ACC112 (cell line): ENCODE data around the gene NSD1.

Source experiments
- H2AFZ ChIP-seq: fragments of 200-600 bp; sonication (generic); one replicate; pipeline ENCODE4 v1.6.0; 2017; ENCODE audit warnings: antibody characterized with exemption, low read length; ENCODE audit not compliant: unreplicated experiment
- H3K27ac ChIP-seq: fragments of 200-600 bp; sonication (generic); 2 replicates; pipeline ENCODE4 v1.5.1; 2014; ENCODE audit warnings: low read depth, mild to moderate bottlenecking, antibody characterized with exemption, low read length, moderate library complexity
- H3K27me3 ChIP-seq: fragments of 200-600 bp; sonication (generic); 2 replicates; pipeline ENCODE4 v1.6.1; 2014; ENCODE audit warnings: mild to moderate bottlenecking, antibody characterized with exemption, low read length, moderate library complexity, mixed read lengths; ENCODE audit not compliant: insufficient read depth
- H3K36me3 ChIP-seq: fragments of 200-600 bp; sonication (generic); 2 replicates; pipeline ENCODE4 v1.6.1; 2016; ENCODE audit warnings: mild to moderate bottlenecking, antibody characterized with exemption, low read length, moderate library complexity, mixed read lengths; ENCODE audit not compliant: insufficient read depth
- H3K4me1 ChIP-seq: fragments of 200-600 bp; sonication (generic); one replicate; pipeline ENCODE4 v1.6.1; 2016; ENCODE audit warnings: low read length, mixed read lengths; ENCODE audit not compliant: insufficient read depth, unreplicated experiment, control insufficient read depth
- H3K4me3 ChIP-seq: fragments of 200-600 bp; sonication (generic); 2 replicates; pipeline ENCODE4 v1.5.1; 2014; ENCODE audit warnings: mild to moderate bottlenecking, low read depth, low read length
- H3K79me2 ChIP-seq: fragments of 200-600 bp; sonication (generic); one replicate; pipeline ENCODE4 v1.6.0; 2016; ENCODE audit warnings: low read length; ENCODE audit not compliant: control insufficient read depth, unreplicated experiment, insufficient read depth

Gene NSD1, protein sequence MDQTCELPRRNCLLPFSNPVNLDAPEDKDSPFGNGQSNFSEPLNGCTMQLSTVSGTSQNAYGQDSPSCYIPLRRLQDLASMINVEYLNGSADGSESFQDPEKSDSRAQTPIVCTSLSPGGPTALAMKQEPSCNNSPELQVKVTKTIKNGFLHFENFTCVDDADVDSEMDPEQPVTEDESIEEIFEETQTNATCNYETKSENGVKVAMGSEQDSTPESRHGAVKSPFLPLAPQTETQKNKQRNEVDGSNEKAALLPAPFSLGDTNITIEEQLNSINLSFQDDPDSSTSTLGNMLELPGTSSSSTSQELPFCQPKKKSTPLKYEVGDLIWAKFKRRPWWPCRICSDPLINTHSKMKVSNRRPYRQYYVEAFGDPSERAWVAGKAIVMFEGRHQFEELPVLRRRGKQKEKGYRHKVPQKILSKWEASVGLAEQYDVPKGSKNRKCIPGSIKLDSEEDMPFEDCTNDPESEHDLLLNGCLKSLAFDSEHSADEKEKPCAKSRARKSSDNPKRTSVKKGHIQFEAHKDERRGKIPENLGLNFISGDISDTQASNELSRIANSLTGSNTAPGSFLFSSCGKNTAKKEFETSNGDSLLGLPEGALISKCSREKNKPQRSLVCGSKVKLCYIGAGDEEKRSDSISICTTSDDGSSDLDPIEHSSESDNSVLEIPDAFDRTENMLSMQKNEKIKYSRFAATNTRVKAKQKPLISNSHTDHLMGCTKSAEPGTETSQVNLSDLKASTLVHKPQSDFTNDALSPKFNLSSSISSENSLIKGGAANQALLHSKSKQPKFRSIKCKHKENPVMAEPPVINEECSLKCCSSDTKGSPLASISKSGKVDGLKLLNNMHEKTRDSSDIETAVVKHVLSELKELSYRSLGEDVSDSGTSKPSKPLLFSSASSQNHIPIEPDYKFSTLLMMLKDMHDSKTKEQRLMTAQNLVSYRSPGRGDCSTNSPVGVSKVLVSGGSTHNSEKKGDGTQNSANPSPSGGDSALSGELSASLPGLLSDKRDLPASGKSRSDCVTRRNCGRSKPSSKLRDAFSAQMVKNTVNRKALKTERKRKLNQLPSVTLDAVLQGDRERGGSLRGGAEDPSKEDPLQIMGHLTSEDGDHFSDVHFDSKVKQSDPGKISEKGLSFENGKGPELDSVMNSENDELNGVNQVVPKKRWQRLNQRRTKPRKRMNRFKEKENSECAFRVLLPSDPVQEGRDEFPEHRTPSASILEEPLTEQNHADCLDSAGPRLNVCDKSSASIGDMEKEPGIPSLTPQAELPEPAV (N-terminal part only)

DNA sequence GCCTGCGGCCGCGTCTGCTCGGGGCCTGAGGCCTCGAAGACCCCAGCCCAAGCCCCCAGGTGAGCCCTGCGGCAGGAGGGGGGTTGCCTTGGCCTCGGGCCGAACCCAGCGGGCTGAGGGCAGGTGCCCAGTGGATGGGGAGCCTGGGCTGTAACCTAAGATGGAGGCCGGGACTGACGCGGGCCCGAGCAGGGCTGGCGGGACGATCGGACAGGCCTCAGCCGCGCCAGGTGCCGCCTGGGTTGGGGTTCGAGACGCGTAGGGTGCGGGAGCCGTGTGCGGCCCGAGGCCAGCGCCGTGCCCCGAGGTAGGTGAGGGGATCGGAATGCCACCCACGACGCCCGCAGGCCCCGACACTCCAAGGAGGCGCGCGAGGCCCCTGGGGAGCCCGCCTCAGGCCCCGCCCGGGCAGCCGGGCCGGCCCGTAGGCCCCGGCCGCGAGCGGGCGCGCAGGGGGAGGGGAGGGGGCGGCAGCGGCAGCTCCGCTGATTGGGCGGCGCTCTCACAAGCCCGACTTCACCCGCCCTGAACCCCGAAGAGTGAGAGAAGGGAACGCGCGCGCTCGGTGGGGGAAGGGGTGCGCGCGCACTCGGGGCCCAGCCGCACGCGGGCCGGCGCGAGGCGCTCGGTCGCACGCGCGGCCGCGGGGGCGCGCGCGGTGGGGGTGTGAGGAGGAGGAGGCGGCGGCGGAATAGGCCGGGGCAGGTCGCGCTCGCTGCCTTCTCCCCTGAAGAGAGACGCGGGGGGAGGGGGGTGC lies at the start of gene NSD1:
TSS of gene NSD1 (plus strand) at position 678 of the 757 bp plus-strand sequence. CDS start 1,331 bp downstream, outside the sequence.
- Histone ChIP-seq H3K36me3 (peaks cover 13% of the 10 kb centered on the region), H3K27ac (peak within 1 kb of the TSS; percentile 29; the same call in 1 of the 2 replicates), H3K27me3 (no peaks in the 10 kb centered on the region), H3K4me1 (peaks cover 28% of the 10 kb centered on the region), H3K4me3 (peak within 1 kb of the TSS; percentile 82), H3K79me2 (peaks cover 37% of the 10 kb centered on the region), H2AFZ (peak within 1 kb of the TSS; percentile 97)

DNA sequence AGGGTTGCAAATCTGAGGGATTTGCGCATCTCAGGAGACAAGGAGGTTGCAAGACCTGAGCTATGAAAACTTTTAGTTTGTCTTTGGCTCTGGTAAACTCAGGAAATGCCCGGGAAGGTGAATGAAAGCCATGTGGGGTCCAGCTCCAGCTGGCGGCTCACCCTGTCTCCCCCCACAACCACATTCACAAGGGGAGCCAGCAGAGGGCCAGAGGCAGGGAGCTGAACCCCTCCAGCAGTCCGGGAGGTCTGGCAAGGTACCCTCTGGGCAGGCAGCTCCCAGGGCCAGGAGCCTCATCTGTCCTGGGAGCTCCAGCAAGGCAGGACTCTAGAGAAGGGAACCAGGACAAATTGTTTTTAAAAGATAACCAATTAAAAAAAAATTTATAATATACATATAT lies 49.4 kb upstream of the NSD1 start:
- no peaks in the 10 kb centered on the region for H3K36me3 ChIP-seq
- no peak overlapping the region for H2AFZ ChIP-seq
- H3K4me3 ChIP-seq = no peak overlapping the region
- no peaks in the 10 kb centered on the region for H3K4me1 ChIP-seq
- no peaks in the 10 kb centered on the region for H3K79me2 ChIP-seq
- no peak overlapping the region for H3K27ac ChIP-seq
- peaks cover 20% of the 10 kb centered on the region for H3K27me3 ChIP-seq

DNA sequence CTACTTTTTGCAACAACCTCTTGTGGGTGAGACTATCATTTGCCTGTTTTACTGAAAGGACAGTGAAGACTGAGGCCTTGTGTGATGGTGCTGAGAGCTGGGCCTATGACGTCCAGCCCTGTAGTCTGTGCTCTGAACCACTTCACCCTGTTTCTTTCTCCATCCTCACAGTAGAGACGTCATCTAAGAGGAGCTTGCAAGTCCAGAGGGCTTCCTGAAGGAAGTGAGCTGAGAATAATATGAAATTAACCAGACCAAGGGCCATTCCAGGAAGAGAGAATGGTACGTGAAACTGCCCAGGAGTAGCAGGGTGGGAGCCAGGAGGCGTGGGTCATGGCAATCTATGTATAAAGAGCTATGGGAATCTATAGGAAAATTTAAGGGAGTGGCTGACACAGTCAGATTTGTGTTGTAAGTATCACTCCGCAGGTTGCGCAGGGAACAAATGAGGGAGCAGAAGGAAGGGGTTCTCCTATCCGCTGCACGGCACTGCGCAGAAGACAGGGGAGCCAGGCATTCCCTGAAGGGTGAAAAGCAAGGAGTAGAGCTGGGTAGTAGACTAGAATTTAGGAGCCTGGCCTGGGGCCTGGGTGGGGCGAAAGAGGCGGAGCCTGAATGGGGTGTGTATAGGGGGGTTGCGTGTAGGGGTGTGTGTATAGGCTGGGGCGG lies 47.5 kb upstream of the NSD1 start:
- H3K27me3 ChIP-seq = peaks cover 20% of the 10 kb centered on the region
- H3K79me2 ChIP-seq = no peaks in the 10 kb centered on the region
- no peak overlapping the region for H3K27ac ChIP-seq
- H3K4me1 ChIP-seq = no peaks in the 10 kb centered on the region
- H3K36me3 ChIP-seq = no peaks in the 10 kb centered on the region
- no peak overlapping the region for H2AFZ ChIP-seq
- no peak overlapping the region for H3K4me3 ChIP-seq

DNA sequence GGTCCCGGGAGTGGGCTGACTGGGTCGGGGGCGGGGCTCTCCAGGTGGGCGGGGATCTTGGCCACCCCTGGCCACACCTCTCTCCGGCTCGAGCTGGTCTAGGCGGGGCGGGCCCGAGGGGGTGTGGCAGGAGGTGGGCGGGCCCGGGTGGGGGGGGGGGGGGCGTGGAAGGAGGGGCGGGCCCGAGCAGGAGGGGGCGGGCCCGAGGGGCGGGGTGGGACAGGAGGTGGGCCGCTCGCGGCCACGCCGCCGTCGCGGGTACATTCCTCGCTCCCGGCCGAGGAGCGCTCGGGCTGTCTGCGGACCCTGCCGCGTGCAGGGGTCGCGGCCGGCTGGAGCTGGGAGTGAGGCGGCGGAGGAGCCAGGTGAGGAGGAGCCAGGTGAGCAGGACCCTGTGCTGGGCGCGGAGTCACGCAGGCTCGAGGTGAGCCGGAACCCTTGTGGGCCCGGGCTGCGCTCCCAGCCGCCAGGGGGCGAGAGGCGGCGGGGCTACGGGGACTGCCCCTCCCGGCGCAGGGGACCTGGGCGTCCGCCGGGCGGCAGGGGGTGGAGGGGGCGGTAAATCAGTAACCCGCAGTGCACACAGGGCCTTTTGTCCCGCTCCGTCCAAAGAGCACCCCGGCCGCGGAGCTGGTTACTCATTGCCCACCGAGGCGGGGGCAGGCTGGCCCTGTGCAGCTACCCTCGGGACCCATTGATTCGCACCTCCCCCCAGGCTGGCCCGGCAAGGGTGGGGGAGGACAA lies 46.7 kb upstream of the NSD1 start, which contains the start of gene FGFR4:
TSS of gene FGFR4 (plus strand) at position 262 of the 744 bp plus-strand sequence. CDS start 2,688 bp downstream, outside the sequence.
- peak within 1 kb of the TSS; percentile 73 for H3K4me3 ChIP-seq
- H3K27me3 ChIP-seq = peaks cover 20% of the 10 kb centered on the region
- H2AFZ ChIP-seq = peak within 1 kb of the TSS; percentile 85
- no peaks in the 10 kb centered on the region for H3K36me3 ChIP-seq
- H3K4me1 ChIP-seq = no peaks in the 10 kb centered on the region
- no peaks in the 10 kb centered on the region for H3K79me2 ChIP-seq
- no peak within 1 kb of the TSS for H3K27ac ChIP-seq

DNA sequence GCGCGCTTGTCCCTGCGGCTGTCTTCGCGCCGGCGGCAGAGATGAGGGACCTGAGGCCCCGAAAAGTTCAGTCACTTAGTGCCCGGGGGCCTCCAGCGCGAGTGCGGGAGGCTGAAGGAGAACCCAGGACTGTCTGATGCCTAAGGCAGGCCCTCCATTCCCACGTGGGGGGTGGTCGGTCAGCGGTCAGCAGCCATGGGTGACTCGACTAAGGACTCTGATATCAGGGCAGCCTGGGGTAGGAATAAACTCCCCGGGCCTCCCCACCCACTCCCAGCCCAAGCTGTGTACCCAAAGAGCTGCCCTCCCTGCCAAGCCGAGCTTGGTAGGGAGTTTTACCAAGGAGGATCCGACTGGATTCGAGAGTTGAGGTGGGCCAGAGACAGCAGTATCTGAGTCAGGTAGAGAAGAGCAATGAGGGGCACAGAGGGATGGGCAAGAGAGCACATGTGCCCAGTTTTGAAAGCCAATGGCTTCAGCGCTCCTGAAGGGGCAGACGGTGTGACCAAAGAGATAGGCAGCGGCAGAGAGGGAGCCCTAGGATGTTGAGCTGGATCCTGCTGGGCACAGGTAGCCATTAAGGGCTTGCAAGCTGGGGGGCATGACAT lies 46.1 kb upstream of the NSD1 start:
- Histone ChIP-seq H3K4me1 (no peaks in the 10 kb centered on the region), H3K4me3 (peak overlapping the region; percentile 73; the same call in 1 of the 2 replicates), H3K27me3 (peaks cover 20% of the 10 kb centered on the region), H3K79me2 (no peaks in the 10 kb centered on the region), H2AFZ (peak overlapping the region; percentile 85), H3K36me3 (no peaks in the 10 kb centered on the region), H3K27ac (no peak overlapping the region)

DNA sequence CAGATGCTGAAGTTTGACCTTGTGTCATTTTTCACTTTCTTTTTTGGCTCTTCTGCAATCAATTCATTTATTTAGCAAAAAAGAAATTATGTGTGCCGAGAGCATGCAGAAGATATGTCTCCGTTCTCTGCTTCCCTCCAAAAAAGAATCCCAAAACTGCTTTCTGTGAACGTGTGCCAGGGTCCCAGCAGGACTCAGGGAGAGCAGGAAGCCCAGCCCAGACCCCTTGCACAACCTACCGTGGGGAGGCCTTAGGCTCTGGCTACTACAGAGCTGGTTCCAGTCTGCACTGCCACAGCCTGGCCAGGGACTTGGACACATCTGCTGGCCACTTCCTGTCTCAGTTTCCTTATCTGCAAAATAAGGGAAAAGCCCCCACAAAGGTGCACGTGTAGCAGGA lies 44.4 kb upstream of the NSD1 start:
- Histone ChIP-seq H2AFZ (no peak overlapping the region), H3K4me1 (no peaks in the 10 kb centered on the region), H3K27ac (no peak overlapping the region), H3K79me2 (no peaks in the 10 kb centered on the region), H3K36me3 (no peaks in the 10 kb centered on the region), H3K4me3 (no peak overlapping the region), H3K27me3 (peaks cover 14% of the 10 kb centered on the region)

DNA sequence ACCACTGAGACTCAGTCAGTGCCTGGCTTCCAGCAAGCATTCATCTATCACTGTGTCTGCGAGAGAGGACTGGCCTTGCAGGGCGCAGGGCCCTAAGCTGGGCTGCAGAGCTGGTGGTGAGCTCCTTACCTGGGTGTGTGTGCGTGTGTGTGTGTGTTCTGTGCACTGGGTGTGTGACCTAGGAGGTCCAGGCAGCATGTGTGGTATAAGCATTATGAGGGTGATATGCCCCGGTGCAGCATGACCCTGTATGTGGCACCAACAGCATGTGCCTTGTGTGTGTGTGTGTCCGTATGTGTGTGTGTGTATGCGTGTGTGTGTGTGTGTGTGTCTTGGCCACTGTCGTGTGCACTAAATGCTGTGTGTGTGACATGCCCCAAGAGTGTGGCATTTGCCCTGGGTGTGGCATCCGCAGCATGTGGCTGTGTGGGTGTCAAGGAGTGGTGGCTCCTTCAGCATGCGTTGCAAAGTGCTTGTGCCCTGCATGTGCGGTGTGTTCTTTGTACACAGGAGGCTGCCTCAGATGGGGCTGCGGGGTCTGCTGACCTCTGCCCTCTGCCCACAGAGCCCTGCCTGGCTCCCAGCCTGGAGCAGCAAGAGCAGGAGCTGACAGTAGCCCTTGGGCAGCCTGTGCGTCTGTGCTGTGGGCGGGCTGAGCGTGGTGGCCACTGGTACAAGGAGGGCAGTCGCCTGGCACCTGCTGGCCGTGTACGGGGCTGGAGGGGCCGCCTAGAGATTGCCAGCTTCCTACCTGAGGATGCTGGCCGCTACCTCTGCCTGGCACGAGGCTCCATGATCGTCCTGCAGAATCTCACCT lies 43.5 kb upstream of the NSD1 start:
- Histone ChIP-seq H3K4me3 (no peak overlapping the region), H3K27me3 (peaks cover 13% of the 10 kb centered on the region; the same call in 1 of the 2 replicates), H3K27ac (no peak overlapping the region), H2AFZ (no peak overlapping the region), H3K79me2 (no peaks in the 10 kb centered on the region), H3K36me3 (no peaks in the 10 kb centered on the region), H3K4me1 (peaks cover 3% of the 10 kb centered on the region)

DNA sequence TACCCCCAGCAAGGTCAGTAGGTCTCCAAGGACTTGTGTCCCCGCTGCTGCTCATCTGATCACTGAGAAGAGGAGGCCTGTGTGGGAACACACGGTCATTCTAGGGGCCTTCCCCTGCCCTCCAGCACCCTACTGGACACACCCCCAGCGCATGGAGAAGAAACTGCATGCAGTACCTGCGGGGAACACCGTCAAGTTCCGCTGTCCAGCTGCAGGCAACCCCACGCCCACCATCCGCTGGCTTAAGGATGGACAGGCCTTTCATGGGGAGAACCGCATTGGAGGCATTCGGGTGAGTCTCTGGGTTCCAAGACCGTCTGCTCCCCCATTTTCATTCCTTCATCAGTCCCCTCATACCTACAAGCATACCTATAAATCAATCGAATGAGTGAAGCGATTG lies 42.8 kb upstream of the NSD1 start:
- Histone ChIP-seq H3K27me3 (peaks cover 9% of the 10 kb centered on the region; the same call in 1 of the 2 replicates), H2AFZ (no peak overlapping the region), H3K4me3 (no peak overlapping the region), H3K79me2 (no peaks in the 10 kb centered on the region), H3K27ac (no peak overlapping the region), H3K4me1 (peaks cover 3% of the 10 kb centered on the region), H3K36me3 (no peaks in the 10 kb centered on the region)
